Left renal pelvis (tissue), 4 donors: ENCODE data around the gene PHF24. TPM values are rescaled to one million over a fixed set of nuclear protein-coding genes. Genes with fewer than 3 reads are reported as not detected.
"Not testable (repeated sequence)": the region's sequence is repeated elsewhere in the genome, so short reads cannot be mapped to it uniquely, and the experiment has no call there.

Source experiments
- DNase-seq, 4 donors: peaks; one replicate each; pipeline ENCODE4 v3.0.0-alpha.2; 2013; ENCODE audit warnings: low read depth in 4 of 4, low spot score in 3 of 4
- polyA plus RNA-seq, 4 donors: library from polyadenylated mRNA; unstranded; fragments of 120-200 nt; gene quantifications; one replicate each; pipeline ENCODE4 v1.2.1, GENCODE V29; 2013; ENCODE audit not compliant: insufficient read length in 4 of 4

Gene PHF24
- under 1 TPM; 0.15 to 1.00 (median 0.25) TPM for polyA plus RNA-seq

DNA sequence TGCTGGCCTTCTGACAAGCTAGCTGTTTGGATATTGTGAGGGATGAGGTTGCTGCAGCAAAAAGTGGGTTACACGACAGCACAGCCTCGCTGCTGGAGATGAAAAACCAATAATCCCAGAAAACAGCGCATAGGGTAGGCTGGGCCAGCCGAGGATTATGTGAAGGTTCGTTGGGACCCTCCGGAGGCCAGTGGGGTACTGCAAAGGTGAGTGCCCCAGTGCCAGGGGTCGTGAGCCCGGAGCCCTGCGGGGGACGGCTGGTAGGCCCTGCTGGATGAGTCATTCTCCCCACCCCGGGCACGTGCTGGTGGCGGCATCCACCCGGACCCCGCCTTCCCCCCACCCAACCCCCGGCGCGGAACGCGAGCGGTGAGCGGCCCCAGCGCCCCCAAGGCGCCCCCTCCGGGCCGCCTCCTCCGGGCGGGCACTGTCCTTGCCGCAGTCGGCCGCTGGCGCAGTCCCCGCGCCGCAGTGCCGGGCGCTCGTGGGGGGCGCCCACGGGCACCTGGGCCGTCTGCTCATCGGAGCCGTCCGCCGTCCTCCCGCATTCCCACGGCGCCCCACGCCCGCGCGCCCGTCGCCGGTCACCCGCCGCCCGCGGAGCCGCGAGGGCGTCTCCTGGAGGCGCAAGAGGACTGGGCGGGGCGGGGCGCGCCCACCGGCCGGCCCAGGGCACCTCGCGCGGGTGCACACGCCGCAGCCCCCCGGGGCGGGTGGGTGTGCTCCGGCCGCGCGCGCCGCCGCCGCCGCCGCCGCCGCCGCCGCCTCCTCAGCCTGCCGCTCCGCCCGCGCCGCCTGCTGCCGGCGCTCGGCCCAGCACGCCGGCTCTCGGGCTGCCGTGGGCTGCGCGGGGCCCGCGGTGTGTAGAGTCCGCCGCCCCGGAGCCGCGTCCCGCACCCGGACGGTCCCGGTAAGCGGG lies at the start of gene PHF24:
TSS of gene PHF24 (plus strand) at position 794 of the 919 bp plus-strand sequence. CDS start 13,014 bp downstream, outside the sequence.
- DNase-seq: no peak

DNA sequence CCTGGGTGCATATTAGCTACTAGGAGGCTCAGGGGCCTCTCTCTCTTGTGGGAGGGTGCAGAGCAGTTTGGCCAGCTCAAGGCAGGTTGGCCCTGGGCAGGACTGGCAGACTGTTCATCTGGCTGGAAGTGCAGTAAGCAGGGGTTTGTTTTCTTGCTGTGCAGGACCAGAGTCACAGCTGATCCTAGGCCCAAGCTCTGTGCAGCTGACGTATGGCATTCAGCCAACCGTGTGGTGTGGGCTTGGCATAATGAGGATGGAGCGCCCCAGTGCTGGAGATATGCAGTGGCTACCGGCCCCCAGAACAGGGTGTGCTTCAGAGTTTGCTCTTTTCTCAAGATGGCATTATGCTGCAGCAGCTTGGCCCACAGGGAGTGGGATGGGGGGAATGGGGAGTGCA lies 31.0 kb upstream of the PHF24 start:
- DNase-seq: no peak

DNA sequence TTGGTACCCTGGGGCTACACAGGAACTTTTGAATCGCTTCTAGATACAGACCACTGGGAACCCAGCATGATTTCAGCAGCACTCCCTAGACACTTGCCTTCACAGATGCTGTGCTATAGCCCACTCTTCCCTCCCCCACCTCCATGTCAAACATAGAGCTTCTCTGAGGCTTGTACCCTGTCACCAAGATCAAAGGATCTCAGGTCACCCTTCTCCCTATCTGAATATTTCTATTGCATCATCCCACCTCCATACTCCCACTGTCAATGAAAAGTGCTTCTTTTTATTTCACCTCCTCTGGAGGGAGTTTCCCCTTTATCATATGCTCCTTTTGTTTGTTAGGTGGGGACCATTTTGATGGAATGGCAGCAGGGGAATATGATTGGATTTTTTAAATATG lies 29.2 kb upstream of the PHF24 start:
- no peak for DNase-seq

DNA sequence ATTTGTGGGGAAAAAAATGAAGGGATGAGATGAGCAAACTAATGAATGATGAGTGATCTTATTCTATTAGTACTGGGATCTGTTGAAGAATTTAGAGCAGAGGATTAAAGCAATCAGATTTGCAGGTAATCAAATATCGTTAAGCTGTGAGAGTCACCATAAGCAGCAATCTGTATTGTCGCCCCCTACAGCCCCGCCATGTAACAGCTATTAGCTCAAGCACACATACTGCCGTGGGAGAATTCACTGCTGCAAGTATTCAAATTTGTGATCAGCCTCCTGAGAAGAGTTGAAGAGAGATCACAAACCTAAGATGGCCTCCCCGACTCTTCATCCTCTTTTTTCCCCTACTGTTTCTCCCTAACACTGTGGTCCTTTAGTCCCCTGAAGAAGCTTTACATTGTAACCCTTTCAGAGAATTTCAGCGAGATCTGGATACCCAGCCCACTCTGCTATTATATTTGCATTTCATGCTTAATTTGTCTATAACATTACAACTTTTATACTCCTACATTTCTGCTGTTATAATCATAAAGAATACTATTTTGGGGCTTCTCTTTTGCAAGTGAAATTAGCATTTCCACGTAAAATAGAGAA lies 28.5 kb upstream of the PHF24 start:
- DNase-seq: no peak

DNA sequence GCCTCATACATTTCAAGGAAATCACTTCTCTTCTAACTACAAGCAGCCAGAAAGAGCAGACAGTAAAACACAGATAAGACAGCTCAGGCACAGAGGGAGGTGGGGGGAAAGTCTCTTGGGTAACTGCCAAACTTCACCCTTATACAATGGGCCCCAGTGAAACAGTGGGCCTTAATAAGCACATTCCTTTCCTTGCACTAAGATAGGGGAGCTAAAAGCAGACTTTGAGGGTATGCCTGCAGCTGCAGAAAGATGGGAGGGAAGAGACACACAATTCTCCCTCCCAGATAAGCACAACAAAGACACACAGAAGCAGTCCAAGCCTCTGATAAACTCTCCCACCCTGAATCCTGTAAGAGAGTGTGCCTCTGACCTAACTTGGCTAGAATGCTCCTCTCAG lies 18.1 kb upstream of the PHF24 start:
- DNase-seq: not testable (repeated sequence)

DNA sequence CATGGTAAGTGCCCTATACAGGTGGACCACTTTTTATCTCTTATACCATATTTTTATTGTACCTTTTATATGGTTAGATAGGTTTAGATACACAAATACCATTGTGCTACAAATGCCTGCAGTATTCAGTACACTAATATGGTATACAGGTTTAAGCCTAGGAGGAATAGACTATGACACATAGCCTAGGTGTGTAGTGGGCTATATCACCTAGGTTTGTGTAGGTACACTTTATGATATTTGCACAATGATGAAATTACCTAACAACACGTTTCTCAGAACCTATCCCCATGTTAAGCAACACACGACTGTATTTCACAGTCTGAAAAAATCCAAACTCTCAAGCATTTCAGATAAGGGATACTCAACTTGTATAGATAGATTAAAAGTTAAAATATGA lies 9.6 kb upstream of the PHF24 start:
- no peak for DNase-seq

DNA sequence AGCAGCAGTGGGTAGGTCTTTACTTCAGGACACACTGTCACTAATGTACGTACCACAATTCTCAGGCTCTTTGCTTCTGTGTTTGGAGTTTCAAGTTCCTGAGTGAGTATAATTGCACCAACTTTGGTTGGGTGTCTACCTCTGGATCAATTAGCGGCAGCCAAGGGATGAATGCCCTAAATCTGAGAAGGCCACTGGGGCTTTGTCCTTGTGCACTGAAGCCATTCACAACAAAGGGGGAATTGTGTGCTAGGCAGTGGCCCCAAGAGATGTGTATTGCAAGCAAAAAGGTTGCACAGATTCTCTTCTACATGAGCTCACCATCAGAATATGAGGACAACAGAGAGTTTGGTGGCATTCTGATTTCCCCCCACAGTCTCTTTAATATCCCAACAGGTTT lies 3.9 kb upstream of the PHF24 start:
- DNase-seq: no peak

DNA sequence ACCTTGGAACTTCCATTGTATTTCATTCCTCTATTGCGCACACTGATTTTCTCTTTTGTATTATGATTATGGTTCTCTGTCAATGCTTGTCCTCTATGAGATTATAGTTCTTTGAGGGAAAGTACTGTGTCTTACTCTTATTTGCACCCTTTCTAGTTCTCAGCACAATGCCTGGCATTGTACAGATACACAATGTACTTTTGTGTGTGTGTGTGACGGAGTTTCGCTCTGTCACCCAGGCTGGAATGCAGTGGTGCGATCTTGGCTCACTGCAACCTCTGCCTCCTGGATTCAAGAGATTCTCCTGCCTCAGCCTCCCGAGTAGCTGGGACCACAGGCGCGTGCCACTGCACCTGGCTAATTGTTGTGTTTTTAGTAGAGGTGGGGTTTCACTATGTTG lies 2.0 kb upstream of the PHF24 start:
- not testable (repeated sequence) for DNase-seq

DNA sequence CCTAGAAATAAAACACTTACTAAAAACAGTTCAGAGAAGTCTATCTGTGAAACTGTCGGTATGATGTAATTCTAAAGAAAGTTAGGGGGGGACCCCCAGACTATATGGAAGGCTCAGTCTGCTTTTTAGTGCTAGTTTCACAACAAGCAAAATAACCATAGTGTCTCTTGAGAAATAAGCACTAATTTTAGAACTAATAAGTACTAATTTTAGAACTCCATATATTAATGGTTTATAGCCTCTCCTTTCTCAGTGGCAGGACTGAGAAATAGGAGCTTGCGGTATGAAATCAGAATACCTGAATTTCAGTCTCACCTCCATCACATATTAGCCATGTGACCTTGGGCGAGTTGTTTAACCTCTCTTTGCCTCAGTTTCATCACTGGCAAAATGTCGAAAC lies 1.4 kb upstream of the PHF24 start:
- no peak for DNase-seq

DNA sequence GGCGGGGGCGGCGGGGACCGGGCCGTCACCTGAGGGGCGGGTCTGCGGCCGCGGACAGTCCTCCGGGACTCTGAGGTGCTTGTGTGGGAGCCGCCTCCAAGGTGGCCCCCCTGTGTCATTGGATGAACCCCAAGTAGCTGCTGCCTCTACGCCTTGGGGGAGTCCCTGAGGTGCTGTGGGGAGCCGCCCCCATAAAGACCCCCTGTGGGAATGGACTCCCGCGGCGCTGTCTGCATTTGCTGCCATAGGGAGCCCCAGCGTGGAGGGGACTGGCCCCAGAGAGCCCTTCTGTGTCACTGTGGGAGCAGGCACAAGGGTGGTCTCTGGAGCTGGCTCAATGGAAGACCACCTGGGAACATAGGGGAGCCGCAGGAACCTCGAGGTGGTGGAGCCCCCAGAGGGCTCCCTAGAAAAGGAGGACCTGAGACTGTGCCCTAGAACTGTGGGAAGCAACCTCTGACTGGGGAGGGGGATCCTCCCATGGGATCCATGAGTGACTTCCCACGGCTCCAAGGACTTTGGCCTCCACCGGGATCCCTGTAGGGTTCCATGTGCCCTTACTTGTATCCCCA lies 412 bp downstream of the PHF24 start:
- DNase-seq: no peak

DNA sequence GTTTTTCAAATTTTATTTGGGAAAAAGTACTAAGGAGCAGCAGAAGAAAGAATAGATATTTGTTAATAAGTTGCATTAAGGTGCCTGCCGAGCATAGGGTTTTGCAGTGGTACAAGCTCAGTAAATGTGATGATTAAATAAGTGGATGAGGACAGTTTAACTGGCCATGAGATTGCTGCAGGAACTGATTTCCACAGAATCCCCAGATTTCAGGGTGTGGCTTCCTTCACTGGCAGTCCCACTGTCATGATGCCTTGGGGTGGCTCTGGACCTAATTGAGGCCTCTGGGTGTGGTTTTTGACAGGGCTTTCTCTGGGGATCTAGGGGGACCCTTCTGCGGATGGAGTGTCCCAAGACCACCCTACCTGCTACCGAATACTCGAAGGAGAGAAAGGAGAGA lies 1.4 kb downstream of the PHF24 start:
- no peak for DNase-seq

DNA sequence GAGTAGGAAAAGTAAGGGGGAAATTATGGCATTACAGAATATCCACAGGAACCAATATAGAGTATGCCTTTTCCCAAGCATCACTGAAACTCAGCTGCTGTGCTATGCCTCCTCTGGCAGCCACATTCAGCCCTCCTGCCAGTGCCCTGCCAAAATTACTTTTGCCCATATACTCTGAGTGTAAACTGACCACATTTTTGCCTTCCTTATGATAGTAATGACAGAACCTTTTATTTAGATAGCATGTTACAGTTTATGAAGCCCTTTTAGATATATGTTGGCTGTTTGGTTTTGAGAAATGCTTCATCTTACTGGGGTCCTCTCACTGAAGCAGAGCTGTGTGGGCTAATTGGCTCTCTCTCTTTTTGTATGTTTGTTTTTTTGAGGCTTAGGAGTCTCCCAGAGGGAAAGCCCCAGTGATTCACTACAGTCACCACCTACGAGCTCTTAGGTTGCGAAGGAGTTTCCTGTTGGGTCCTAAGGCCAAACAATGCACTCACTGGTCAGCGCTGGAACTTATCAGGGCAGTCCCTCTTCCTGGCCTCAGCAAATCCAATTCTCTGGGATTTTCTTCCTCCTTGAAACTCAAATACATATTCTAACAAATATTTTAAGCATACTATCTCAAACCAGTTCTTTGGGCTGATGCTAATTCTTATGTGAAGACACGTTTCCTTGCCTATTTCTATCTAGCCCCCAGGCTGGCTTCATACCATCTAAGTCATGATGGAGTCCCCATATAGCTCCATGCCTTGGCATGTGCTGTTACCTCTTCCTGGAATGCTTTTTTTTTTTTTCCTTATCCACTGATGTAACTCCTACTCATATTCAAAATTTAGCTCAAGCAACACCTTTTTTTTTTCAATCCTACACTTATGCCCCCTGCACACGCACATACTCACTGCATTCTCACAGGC lies 3.7 kb downstream of the PHF24 start:
- DNase-seq: no peak

DNA sequence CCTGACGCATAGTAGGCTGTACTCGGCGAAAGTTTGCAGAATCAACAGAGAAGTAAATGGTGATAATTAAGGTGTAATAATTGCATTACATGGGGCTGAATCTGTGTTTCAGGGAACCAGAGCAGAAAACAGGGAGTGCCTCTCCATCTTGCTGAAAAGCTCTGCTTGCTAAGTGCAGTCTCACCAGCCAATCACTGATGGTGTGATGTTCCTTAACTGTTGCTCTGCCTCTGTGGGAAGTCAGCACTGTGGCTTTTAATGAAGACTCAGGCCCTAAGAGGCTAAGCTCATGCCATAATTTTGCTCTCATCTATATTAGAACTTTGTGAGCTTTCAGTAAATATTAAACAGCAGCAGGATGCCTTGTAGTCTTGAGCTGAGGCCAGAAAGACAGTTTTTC lies 4.5 kb downstream of the PHF24 start:
- no peak for DNase-seq

DNA sequence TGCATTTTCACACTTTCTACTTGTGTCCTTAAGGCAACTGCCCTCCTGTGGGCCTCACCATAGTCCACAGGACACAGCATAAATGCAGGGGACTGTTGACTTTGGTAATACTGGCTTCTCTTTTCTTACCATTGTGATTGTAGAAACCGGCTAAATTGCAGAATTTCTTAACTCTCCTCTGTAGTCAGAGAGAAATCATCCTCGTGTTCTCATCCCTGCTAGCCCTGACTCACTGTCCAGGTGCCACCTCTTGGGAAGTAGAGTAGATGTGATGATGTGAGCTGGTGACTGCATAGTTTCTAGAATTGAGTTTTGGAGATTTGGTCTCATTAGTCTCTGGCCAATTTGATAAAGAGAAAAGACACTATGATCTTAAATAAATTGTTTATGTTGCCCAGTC lies 5.5 kb downstream of the PHF24 start:
- DNase-seq: no peak

DNA sequence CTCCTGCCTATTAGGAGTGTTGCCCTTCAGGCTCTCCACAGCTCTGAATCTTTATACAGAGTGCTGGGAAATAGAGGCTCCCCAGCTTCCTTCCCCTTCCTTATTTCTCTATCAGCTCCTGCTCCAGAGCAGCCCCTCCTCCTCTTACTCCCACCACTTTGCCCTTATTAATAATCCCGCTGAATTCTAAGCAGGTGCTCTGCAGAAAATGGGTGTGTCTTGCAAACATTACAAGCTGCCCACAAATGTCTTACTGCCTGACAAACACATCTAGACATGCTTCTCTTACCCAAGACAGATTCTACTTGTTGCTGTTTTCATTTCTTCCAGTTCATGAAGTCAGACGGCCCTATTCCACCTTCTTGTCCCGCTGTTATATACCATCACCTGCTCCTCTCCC lies 6.4 kb downstream of the PHF24 start:
- DNase-seq: no peak

DNA sequence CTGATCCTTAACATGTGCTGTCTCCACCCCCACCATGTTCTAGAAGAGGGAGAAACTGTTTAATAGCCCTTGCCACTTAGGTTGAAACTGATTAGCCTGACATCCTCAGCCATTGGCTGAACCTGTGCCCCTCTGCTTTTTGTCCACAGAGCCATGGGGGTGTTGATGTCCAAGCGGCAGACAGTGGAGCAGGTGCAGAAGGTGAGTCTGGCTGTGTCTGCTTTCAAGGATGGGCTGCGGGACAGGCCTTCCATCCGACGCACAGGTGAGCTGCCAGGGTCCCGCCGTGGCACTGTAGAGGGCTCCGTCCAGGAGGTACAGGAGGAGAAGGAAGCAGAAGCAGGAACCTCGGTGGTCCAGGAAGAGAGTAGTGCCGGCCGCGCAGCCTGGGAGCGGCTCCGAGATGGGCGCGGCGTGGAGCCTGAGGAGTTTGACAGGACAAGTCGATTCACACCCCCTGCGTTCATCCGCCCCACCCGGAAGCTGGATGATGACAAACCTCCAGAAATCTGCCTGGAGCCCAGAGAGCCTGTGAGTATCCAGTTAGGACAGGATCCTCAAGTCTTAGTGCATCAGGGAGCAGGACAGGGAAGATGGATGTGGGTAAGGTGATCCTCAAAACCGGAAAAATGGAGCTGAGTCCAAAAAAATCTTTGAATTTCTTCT lies 13.2 kb downstream of the PHF24 start:
- no peak for DNase-seq

DNA sequence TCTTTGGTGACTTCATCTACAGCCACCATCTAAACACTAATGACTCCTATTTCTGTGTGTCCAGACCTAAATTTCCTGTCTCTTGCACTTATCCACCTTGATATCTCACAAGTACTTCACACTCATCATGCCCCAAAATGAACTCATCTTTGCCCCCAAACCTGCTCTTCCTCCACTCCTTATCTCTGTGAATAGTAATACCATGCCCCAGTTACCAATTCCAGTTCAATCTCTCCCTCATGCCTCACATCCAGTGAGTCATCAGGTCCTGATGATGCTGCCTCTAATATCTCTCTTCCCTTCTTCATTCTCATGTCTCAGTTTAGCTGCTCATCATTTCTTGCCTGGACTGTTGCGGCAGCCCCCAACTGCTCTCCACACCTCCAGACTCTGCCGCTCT lies 16.6 kb downstream of the PHF24 start:
- DNase-seq: no peak

DNA sequence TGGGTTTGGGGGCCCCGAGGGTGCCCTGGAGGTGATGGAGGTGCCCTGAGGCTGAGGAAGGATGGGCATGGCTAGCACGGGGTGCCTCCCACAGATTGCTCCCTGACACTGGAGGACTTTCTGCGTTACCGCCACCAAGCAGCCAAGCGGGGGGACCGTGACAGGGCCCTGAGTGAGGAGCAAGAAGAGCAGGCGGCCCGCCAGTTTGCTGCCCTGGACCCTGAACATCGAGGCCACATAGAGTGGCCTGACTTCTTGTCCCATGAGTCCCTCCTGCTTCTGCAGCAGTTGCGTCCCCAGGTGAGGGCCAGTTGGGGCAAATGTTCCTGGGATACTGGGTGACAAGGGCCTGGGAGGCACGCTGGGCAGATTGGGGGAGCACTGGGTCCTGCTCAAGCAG lies 18.4 kb downstream of the PHF24 start:
- no peak for DNase-seq

DNA sequence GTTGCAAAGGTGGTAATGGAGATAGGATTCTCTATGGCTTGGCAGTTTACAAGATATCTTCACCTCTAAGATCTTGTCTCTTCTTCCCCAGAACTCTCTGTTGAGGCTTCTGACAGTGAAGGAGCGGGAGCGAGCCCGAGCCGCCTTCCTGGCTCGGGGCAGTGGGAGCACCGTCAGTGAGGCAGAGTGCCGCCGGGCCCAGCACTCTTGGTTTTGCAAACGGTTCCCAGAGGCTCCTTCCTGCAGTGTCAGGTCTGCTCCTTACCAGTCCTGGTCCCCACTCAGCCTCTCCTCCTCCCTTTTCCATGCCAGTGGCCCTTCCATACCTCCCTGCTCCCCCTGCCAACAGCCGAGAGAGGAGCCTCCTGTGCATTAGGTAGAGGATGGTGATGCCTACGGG lies 18.9 kb downstream of the PHF24 start:
- DNase-seq: no peak

DNA sequence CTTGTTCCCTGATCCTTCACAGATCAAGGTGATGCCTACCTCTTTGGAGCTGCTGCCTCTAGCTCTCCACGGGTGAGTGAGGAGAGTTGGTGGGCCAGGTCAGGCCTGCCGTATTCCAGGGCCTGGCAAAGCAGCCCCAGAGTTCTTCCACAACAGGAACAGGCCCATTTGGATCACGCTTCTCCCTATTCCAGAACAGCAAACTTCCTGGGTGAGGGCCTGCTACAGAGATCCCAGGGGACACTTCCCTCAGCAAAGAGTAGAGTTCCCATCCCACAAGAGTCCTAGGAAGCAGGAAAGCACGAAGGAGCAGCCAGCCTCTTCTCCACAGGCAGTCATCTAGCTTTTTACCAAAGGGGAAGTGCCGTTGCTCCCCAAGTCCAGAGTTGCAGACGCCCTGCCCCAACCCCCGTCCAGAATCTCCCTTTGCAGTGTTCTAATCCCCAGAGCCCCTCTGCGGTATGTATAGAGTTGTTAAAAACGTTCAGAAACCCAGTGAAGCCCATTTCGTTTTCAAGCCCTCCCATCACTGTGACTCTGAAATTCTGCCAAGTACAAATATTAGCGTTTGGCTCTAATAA lies 22.2 kb downstream of the PHF24 start:
- DNase-seq: no peak
